RWPE2 (cell line): ENCODE measurements around the gene GDPD1.
A peak's percentile ranks its signal among the peaks of the same experiment; 100 is the strongest.

Source experiments
- ATAC-seq: fragments of 200-7000 bp; cut with Tn5 transposase; 3 replicates; pipeline ENCODE4 v1.9.1; 2021; ENCODE audit warnings: low read depth
- DNase-seq: peaks from one replicate; pipeline ENCODE4 v3.0.0-alpha.2; 2020; ENCODE audit warnings: low spot score
- H3K27ac ChIP-seq: fragments of 450-650 bp; 2 replicates; pipeline ENCODE4 v1.5.1; 2017; ENCODE audit warnings: mild to moderate bottlenecking; ENCODE audit not compliant: poor library complexity, severe bottlenecking
- H3K27me3 ChIP-seq: fragments of 250-450 bp; sonication (Bioruptor Pico); 2 replicates; pipeline ENCODE4 v1.5.1; 2021; ENCODE audit warnings: mild to moderate bottlenecking, moderate library complexity; ENCODE audit not compliant: insufficient read depth, poor library complexity, severe bottlenecking
- H3K36me3 ChIP-seq: fragments of 250-450 bp; sonication (Bioruptor Pico); 2 replicates; pipeline ENCODE4 v1.5.1; 2020; ENCODE audit warnings: low read depth, mild to moderate bottlenecking, moderate library complexity
- H3K4me1 ChIP-seq: fragments of 250-450 bp; sonication (Bioruptor Pico); 2 replicates; pipeline ENCODE4 v1.5.1; 2021; ENCODE audit warnings: mild to moderate bottlenecking, moderate library complexity; ENCODE audit not compliant: insufficient read depth, poor library complexity, severe bottlenecking
- H3K4me3 ChIP-seq: fragments of 250-450 bp; sonication (Bioruptor Pico); 2 replicates; pipeline ENCODE4 v1.5.1; 2021; ENCODE audit warnings: mild to moderate bottlenecking, moderate library complexity; ENCODE audit not compliant: severe bottlenecking
- H3K9me3 ChIP-seq: fragments of 250-450 bp; sonication (Bioruptor Pico); 2 replicates; pipeline ENCODE4 v1.5.1; 2021; ENCODE audit warnings: mild to moderate bottlenecking, moderate library complexity; ENCODE audit not compliant: severe bottlenecking
- CTCF ChIP-seq: fragments of 450-650 bp; IDR thresholded peaks from one replicate; pipeline ENCODE4 v1.5.1; 2017; ENCODE audit warnings: mild to moderate bottlenecking, moderate library complexity; ENCODE audit not compliant: poor library complexity, severe bottlenecking

Gene GDPD1

GRCh38 chr17:59257101-59257500 is 36.8 kb downstream of the GDPD1 start:
- Histone ChIP-seq H3K36me3 (no peaks in the 10 kb centered on the region), H3K27me3 (no peaks in the 10 kb centered on the region), H3K4me1 (no peaks in the 10 kb centered on the region), H3K9me3 (no peaks in the 10 kb centered on the region), H3K27ac (no peak overlapping the region), H3K4me3 (no peak overlapping the region)
- TF ChIP-seq CTCF, result no peak
- peak; percentile 29; the same call in 1 of the 3 replicates for ATAC-seq
- DNase-seq, result no peak

- Histone ChIP-seq H3K27ac (no peak overlapping the region), H3K4me3 (no peak overlapping the region), H3K4me1 (no peaks in the 10 kb centered on the region), H3K9me3 (no peaks in the 10 kb centered on the region), H3K27me3 (no peaks in the 10 kb centered on the region), H3K36me3 (no peaks in the 10 kb centered on the region)
- no peak for TF ChIP-seq CTCF
- ATAC-seq, result no peak
- no peak for DNase-seq
Measured at GRCh38 chr17:59260722-59261121, 40.4 kb downstream of the GDPD1 start.

GRCh38 chr17:59266745-59267144 is 46.4 kb downstream of the GDPD1 start:
- H3K27ac ChIP-seq, result no peak overlapping the region
- H3K9me3 ChIP-seq, result no peaks in the 10 kb centered on the region
- H3K4me3 ChIP-seq, result no peak overlapping the region
- DNase-seq (no peak), ATAC-seq (no peak)
- H3K4me1 ChIP-seq, result no peaks in the 10 kb centered on the region
- H3K27me3 ChIP-seq, result no peaks in the 10 kb centered on the region
- peaks cover under 1% of the 10 kb centered on the region; the same call in 1 of the 2 replicates for H3K36me3 ChIP-seq
- no peak for TF ChIP-seq CTCF

GRCh38 chr17:59267776-59268175 is 47.5 kb downstream of the GDPD1 start:
- no peak for TF ChIP-seq CTCF
- no peak for DNase-seq
- no peak for ATAC-seq
- no peak overlapping the region for H3K27ac ChIP-seq
- H3K27me3 ChIP-seq, result no peaks in the 10 kb centered on the region
- H3K4me3 ChIP-seq, result no peak overlapping the region
- H3K36me3 ChIP-seq, result peaks cover 3% of the 10 kb centered on the region; the same call in 1 of the 2 replicates
- H3K9me3 ChIP-seq, result no peaks in the 10 kb centered on the region
- no peaks in the 10 kb centered on the region for H3K4me1 ChIP-seq

- H3K9me3 ChIP-seq, result no peaks in the 10 kb centered on the region
- ATAC-seq (no peak), DNase-seq (no peak)
- H3K27ac ChIP-seq, result no peak overlapping the region
- no peak for TF ChIP-seq CTCF
- no peak overlapping the region for H3K4me3 ChIP-seq
- H3K36me3 ChIP-seq, result peaks cover 10% of the 10 kb centered on the region; the same call in 1 of the 2 replicates
- no peaks in the 10 kb centered on the region for H3K4me1 ChIP-seq
- H3K27me3 ChIP-seq, result no peaks in the 10 kb centered on the region
Measured at GRCh38 chr17:59275618-59276017, 55.3 kb downstream of the GDPD1 start.
